SJSA1 (cell line): ENCODE data around the gene PUS3. TPM values are rescaled to one million over a fixed set of nuclear protein-coding genes. Genes with fewer than 3 reads are reported as not detected.

ENCODE experiments used
- total RNA-seq: library from RNA; depleted of rRNA; stranded (reverse); fragments of >200 nt; shearing (Covaris generic); gene quantifications from 2 replicates; pipeline ENCODE4 v1.2.3, GENCODE V29; 2014; rRNA removed

PUS3 gene
- total RNA-seq, 1 experiment from 2014 or later, result 6.8 TPM

Other genes starting within 250 kb of the PUS3 start
- gene ACRV1, start 222.4 kb downstream of the PUS3 start, total RNA-seq, result not detected in 2 replicates
- gene PATE1, start 156.9 kb downstream of the PUS3 start, total RNA-seq, result not detected in 2 replicates
- gene PATE2, start 124.4 kb downstream of the PUS3 start, total RNA-seq, result 0.50 TPM in 1 of 2 replicates, not detected in the other
- not detected in 2 replicates for gene PATE3, start 115.1 kb downstream of the PUS3 start, total RNA-seq
- gene PATE4, start 69.9 kb downstream of the PUS3 start, total RNA-seq, result not detected in 2 replicates
- gene HYLS1, start 15.5 kb downstream of the PUS3 start, total RNA-seq, result 13.1 and 15.4 TPM in 2 replicates
- not detected in 2 replicates for gene DDX25, start 1.3 kb upstream of the PUS3 start, total RNA-seq
- not detected in 2 replicates for gene VSIG10L2, start 42.8 kb upstream of the PUS3 start, total RNA-seq
- 1.3 and 2.8 TPM in 2 replicates for gene CDON, start 159.7 kb upstream of the PUS3 start, total RNA-seq